Raji (cell line): ENCODE results near the gene FBXL7.

ENCODE experiments used
- POLR2A ChIP-seq: IDR thresholded peaks from 2 replicates; pipeline ENCODE4 v1.6.1; 2011; ENCODE audit warnings: low read depth, low read length, control low read depth; ENCODE audit not compliant: insufficient read depth

Gene FBXL7

GRCh38 chr5:15575666-15576065, 75.7 kb downstream of the FBXL7 start:
- TF ChIP-seq POLR2A = no peak

DNA sequence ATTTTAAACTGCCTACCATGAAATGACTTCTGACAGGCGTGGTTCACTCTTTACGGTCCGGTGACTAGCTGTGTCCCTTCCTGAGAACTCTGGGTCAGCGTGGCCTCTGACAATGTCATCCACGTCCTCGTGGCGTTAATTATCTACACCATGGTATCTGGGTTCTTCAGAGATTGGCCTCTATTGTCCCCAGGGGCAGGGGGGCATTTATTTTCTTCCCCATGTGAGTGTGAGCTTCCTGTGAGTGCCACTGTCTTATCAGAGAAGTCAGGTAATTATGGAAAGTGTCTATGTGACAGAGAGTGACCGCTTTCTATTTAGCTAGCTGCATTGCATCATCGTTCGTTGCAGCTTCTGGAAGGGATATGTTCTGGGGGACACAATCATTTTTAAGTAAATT, 77.2 kb downstream of the FBXL7 start:
- TF ChIP-seq POLR2A = no peak

DNA sequence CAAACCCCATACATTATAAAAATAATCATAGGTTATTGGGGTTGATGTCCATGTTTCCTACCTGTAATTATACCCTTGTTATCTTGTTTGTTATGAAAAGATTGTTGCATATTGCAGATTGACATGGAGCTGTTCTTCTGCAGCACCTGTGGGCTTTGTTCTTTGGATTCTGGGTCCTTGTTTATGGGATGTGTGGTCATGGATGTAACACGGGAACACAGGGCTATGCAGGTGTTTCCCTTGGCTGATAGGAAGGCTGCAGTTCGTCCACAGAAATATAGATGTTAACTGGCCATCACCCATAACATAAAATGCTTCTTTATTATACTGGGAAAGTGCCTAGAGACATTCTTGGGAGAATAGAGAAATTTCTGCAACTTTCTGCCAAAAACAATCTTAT, 77.9 kb downstream of the FBXL7 start:
- no peak for TF ChIP-seq POLR2A

DNA sequence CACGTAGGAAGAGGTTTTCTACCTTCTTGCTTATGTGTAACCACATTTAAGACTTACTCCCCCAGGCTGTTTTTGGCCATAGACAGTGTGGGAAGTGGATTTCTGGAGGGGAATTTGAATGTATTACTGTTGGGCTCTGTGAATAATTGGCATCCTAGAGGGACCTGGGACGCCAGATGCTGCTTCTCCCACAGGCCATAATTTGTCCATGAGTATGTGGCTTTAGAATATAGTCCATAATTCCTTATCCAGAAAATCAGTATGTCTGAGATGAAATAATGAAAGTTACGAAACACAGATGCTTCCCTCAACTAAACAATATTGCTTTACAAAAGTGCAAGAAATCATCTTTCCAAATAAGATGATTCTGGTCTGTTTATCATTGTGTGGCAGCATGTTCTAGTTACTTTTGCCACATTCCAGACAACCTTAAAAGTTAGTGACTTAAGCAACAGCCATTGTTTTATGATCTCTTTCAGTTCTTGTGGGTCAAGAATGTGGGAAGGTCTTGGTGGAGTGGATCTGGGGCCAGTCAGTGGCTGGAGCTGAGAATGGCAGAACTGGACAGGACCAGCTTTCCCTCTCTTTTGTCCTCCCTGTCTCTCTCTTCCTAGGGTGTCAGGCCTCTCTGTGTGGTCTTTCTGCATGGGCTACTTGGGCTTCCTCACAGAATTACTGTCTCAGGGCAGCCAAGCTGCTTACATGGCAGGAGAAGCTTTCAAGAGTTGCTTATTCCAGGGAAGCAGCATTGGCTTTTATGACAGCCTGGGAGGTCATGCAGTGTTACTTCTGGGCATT, 79.4 kb downstream of the FBXL7 start:
- no peak for TF ChIP-seq POLR2A

- TF ChIP-seq POLR2A = no peak
Measured at GRCh38 chr5:15584528-15584927, 84.5 kb downstream of the FBXL7 start.

- TF ChIP-seq POLR2A = no peak
Measured at GRCh38 chr5:15585128-15585527, 85.1 kb downstream of the FBXL7 start.

- no peak for TF ChIP-seq POLR2A
Measured at GRCh38 chr5:15585841-15586591, 86.0 kb downstream of the FBXL7 start.

DNA sequence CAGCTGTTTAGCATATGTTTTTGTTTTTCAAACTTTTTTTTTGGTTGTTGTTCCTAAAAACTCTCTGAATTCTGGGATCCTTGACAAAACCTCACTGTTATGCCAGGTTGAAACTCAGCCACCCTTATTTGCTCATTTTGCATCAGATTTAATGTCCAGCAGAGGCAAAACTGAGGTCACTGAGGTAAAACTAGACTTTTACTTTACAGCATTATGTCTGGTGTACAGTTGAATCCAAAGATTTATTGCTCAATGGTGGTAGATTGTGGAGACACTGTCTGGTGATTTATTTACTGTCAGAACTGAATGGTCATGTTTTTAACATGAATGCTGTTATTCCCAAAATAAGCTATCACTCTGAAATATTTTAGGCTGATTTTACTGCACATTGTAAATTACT, 87.9 kb downstream of the FBXL7 start:
- TF ChIP-seq POLR2A = no peak

- TF ChIP-seq POLR2A = no peak
Measured at GRCh38 chr5:15592728-15593127, 92.7 kb downstream of the FBXL7 start.

DNA sequence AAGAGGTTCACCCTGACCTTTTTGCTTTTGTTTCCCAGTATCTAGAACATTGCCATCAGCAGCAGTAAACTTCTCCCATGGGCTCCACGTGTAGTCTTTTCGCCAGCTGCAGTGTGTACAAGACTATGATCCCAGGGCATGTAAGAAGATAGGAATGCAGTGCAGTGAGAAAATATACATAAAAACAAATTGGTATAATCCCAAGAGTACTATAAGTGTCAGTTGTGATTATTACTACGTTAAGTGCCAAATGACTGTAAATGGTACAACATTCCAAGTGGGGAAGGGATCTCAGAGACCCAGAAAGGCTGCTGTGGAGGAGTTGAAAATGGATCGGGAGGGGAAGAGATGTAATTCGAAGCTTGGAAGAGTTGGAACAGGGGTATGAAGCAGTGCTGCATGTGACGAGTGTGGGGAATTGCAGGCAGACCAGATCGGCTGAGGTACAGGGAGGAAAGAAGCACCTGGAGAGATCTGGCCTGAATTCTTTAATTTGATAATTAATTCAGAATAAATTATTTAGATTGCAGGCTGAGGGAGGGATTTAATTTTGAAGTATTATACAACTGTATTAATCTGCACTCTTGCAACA, 95.1 kb downstream of the FBXL7 start:
- no peak for TF ChIP-seq POLR2A

DNA sequence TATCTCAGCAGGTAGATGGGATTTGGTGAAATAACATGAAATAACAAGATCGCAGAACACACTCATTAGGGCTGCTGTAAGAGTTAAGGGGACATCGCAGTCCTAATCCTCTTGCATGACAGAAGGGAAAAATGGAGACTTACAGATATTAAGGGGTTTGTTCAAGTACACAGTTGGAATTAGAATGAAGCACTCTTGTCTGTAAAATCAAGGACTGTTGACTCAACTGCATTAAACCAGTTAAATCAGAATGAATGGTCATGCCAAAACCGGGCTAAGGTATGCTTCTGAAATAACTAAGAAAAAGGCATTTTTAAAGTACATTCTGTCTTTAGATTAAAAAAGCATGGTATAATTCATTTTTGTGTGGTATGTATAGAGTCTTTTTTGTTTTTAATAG, 95.9 kb downstream of the FBXL7 start:
- TF ChIP-seq POLR2A = no peak

DNA sequence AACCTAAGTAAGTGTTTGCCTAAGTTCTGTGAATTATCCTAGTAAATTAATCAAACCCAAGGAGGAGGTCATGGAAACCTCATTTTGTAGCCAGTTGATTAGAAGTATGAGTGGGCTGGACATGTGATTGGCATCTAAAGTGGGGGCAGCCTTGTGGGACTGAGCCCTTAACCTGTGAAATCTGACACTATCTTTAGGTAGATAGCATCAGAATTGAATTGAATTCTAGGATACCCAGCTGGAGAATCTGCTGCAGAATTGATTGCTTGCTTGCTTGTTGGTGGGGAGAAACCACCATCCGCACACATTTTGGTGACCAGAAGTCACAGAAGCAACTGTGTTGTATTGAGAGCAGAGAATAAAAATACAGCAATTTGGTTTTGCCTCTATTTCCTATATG, 97.0 kb downstream of the FBXL7 start:
- TF ChIP-seq POLR2A = no peak

GRCh38 chr5:15597804-15598203, 97.8 kb downstream of the FBXL7 start:
- TF ChIP-seq POLR2A = no peak

DNA sequence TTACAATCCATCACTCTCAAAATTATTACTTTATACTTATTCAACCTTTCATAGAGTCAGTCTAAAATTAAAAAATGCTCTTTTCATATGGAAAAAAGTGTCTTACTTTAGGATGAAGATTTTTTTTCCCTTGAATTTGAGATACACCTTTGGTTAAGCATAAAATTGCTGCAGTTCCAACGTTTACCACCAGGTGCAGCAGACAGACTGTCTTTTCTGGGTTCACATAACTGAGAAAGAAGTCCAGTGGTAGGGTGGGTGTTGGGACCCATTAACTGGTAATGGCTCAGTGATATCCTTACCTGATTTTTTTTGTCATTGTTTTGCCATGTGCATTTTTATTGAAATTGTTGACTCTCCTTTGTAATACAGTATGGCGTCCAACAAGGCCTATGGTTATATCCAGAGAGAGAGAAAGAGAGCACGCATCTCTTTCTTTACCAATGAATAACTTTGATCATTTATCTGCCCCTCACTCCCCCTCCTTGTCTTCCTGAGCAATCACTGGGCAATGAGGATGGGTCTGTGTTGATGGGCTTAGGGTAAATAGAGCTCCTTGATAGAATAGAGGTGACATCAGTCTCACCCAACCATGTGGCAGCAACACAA, 98.4 kb downstream of the FBXL7 start:
- TF ChIP-seq POLR2A = no peak

- no peak for TF ChIP-seq POLR2A
Measured at GRCh38 chr5:15600035-15600434, 100.1 kb downstream of the FBXL7 start.

GRCh38 chr5:15601274-15601673, 101.3 kb downstream of the FBXL7 start:
- no peak for TF ChIP-seq POLR2A
